ENCODE data around the gene ANXA2.
"Not testable (repeated sequence)": the region's sequence is repeated elsewhere in the genome, so short reads cannot be mapped to it uniquely, and the experiment has no call there.

The ANXA2 gene

DNA sequence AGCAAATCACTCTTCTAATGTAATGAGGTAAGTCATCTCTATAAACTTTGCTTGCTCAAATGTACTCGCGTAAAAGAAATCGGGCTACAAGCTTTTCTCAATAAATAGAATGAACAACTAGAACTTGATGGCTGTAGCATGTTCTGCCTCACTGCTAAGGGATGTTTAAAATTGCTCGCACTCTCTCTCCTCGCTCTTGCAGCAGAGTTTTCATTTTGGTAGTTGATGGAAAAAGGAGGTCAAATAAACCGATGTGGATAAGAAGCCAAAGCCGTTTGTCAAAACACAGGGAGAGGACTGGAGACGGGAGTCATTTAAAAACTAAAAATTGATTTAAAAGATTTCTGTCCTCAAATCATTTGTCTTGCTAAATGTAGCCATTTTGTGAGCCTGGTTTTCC is 53.3 kb downstream of the ANXA2 start:
- FAIRE-seq = no peak
- no peak for DNase-seq (ENCODE audit: insufficient read length, low spot score)
- TF ChIP-seq, protein P1, sequence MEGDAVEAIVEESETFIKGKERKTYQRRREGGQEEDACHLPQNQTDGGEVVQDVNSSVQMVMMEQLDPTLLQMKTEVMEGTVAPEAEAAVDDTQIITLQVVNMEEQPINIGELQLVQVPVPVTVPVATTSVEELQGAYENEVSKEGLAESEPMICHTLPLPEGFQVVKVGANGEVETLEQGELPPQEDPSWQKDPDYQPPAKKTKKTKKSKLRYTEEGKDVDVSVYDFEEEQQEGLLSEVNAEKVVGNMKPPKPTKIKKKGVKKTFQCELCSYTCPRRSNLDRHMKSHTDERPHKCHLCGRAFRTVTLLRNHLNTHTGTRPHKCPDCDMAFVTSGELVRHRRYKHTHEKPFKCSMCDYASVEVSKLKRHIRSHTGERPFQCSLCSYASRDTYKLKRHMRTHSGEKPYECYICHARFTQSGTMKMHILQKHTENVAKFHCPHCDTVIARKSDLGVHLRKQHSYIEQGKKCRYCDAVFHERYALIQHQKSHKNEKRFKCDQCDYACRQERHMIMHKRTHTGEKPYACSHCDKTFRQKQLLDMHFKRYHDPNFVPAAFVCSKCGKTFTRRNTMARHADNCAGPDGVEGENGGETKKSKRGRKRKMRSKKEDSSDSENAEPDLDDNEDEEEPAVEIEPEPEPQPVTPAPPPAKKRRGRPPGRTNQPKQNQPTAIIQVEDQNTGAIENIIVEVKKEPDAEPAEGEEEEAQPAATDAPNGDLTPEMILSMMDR (IDR thresholded peaks at IDR 0.05; ENCODE audit: insufficient read depth, missing control alignments) = no peak

DNA sequence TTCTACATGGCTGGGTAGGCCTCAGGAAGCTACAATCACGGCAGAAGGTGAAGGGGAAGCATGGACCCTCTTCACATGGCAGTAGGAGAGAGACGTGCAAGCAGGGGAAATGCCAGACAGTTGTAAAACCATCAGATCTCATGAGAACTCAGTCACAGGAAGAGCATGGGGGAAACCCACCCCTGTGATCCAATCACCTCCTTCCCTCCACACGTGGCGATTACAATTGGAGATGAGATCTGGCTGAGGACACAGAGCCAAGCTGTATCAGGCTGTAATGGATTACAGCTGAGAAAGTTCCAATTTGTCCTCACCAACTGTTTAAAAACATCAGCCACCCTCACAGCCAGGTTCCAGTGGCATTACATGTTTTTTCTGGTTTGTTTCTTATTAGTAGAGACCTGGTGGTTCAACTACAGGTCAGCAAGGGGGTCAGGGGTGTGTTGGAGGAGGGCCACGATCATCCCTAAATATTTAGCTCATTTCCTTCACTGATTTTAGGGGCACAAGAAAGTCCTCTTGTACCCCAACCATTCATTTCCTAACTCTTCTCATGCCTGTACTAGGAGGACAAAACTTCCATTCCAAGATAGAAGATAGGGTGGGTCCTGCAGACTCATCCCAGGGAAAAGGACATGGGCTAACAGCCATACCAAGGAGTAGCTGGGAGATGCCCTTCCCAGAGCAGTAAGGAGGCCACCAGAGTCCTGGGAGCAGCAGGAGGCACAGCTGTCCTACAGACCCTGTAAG is 54.4 kb downstream of the ANXA2 start:
- DNase-seq (ENCODE audit: insufficient read length, low spot score) (no peak), FAIRE-seq (no peak)
- TF ChIP-seq, protein P1 (IDR thresholded peaks at IDR 0.05; ENCODE audit: insufficient read depth, missing control alignments) = no peak

DNA sequence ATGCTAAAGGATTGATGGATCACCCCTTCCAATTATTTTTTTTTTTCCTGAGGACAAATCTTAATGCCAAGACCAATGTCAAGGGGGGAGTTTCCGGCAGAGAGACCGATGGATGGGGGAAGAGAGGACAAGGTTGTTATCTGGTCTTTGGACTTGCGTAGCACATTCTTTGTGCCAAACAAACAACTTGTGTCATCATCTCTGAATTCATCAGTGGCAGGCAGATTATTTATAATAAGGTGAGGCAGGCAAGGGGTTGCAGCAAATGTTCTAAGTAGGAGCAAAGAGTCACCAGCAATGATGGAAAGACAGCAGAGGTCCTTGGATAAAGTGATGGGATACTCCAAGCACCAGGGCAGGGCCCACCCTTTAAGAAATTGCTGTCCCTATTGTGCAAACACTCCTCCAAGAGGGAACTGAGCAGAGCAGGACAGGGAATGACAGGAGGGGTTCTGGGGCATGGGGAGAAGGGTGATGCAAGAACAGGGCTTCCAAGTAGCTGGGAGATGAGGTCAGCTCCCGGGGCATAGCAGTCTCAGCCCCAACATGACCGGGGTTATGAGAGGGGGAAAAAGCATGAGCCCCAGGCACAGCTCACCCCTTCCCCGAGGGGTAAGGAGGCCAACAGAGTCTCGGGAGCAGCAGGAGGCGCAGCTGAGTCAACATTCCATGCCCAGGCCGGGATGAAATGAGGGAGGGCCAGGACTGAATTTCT is 57.4 kb downstream of the ANXA2 start:
- FAIRE-seq (no peak), DNase-seq (ENCODE audit: insufficient read length, low spot score) (no peak)
- TF ChIP-seq, protein P1 (IDR thresholded peaks at IDR 0.05; ENCODE audit: insufficient read depth, missing control alignments) = no peak

DNA sequence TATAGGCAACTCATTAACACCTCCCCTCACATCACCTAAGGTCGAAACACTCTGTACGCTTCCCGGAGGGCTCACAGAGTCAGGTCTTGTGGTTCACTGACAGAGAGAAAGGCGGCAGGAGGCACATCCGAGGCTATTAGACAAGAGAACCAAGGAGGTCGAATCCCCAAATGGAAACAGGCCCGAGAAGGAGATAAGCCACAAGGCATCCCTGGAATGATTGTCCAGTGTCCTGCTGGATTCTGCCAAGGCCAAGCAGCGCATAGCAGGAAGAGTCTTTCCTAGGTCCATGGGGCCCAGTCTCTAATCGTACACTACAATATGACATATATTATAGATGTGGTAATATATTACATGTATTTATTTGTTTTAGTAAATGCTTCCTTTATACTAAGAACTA is 58.5 kb downstream of the ANXA2 start:
- TF ChIP-seq, protein P1 (IDR thresholded peaks at IDR 0.05; ENCODE audit: insufficient read depth, missing control alignments) = no peak
- FAIRE-seq (no peak), DNase-seq (ENCODE audit: insufficient read length, low spot score) (no peak)

DNA sequence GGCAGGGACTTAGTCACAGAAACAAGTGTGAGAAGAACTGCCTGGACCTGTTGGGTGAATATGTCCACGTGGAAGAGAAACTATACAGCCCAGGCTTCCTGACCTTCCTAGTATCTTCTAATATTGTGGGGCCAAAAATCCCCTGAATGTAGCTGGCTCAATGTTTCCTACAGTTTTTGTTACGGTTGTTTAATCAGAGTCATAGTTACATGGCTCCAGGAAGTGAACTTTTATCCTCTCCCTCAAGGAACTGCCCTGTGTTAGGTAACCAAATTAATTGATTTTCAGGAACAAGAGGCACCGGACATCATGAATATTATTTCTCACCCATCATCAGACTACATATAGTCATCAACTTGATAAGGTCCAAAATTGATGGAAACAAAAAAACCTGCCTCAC is 59.0 kb downstream of the ANXA2 start:
- no peak for FAIRE-seq
- no peak for DNase-seq (ENCODE audit: insufficient read length, low spot score)
- TF ChIP-seq, protein P1 (IDR thresholded peaks at IDR 0.05; ENCODE audit: insufficient read depth, missing control alignments) = no peak

DNA sequence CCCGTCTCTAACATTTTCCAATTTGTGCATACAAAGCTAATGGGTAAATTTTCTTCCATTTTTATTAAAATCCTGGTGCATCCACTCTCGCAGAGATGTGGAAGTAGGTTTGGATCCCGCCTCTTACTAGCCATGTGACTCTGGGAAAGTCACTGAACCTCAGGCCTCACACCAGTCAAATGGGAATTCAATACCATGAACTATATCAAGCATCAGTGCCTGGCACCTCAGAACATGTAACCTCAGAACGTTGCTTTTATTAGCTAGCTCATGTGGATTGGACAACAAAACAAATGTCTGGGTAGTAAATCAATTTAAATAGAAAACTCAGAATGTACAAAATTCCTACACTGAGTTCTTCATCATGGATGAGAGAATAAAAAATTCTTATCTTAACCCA is 60.7 kb downstream of the ANXA2 start:
- TF ChIP-seq, protein P1 (IDR thresholded peaks at IDR 0.05; ENCODE audit: insufficient read depth, missing control alignments) = no peak
- FAIRE-seq = no peak
- DNase-seq (ENCODE audit: insufficient read length, low spot score) = no peak

DNA sequence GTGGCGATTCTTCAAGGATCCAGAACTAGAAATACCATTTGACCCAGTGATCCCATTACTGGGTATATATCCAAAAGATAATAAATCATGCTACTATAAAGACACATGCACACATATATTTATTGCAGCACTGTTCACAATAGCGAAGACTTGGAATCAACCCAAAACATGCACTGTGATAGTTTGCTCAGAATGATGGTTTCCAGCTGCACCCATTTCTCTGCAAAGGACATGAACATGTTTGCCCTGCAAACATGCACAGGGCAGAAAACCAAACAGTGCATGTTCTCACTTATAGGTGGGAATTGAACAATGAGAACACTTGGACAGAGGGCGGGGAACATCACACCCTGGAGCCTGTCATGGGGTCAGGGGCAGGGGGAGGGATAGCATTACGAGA is 62.5 kb downstream of the ANXA2 start:
- FAIRE-seq; DNase-seq (ENCODE audit: insufficient read length, low spot score): not testable (repeated sequence)
